Measurements from ENCODE around the gene ST8SIA6.
"Not testable (repeated sequence)": the region's sequence is repeated elsewhere in the genome, so short reads cannot be mapped to it uniquely, and the experiment has no call there.

The ST8SIA6 gene

DNA sequence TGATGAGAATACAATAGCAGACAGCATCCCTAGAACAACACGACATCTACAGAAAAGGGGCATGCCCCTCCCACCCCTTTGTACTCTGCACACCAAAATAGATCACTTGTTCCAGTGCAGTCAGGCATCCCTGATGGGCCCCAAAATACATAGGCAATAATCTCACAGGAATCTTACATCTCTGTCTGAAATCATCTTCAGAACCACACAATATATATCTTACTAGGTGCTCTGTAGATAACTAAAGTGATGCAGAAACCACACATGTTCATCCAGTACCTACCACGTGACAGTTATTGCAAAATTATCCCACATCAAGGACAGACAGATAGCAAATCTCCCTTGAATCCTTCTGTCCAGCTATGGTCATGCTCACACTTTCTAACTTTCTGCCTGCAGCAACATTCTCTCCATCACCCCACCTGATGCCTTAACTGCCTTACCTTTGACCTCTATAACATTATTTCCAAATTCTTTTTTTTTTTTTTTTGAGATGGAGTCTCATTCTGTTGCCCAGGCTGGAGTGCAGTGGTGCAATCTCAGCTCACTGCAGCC lies 30.7 kb downstream of the ST8SIA6 start:
- DNase-seq (ENCODE audit: low spot score in 2 of 2) (no peak), ATAC-seq (no peak)
- no peak overlapping the region for H3K27ac Mint-ChIP-seq
- H3K4me3 Mint-ChIP-seq, result no peak overlapping the region
- peaks cover 42% of the 10 kb centered on the region for H3K4me1 Mint-ChIP-seq
- no peaks in the 10 kb centered on the region for H3K9me3 Mint-ChIP-seq
- H3K36me3 Mint-ChIP-seq, result peaks cover 4% of the 10 kb centered on the region

GRCh38 chr10:17422931-17423330 lies 31.5 kb downstream of the ST8SIA6 start:
- H3K27ac Mint-ChIP-seq, result no peak overlapping the region
- peaks cover 4% of the 10 kb centered on the region for H3K36me3 Mint-ChIP-seq
- ATAC-seq, result no peak
- H3K4me3 Mint-ChIP-seq, result no peak overlapping the region
- H3K4me1 Mint-ChIP-seq, result peaks cover 34% of the 10 kb centered on the region
- no peak for DNase-seq (ENCODE audit: low spot score in 2 of 2)
- no peaks in the 10 kb centered on the region for H3K9me3 Mint-ChIP-seq

- DNase-seq (ENCODE audit: low spot score in 2 of 2), result no peak
- Mint-ChIP-seq H3K9me3 (no peaks in the 10 kb centered on the region), H3K27ac (no peak overlapping the region), H3K36me3 (no peaks in the 10 kb centered on the region), H3K4me1 (peaks cover 6% of the 10 kb centered on the region), H3K4me3 (no peak overlapping the region)
- no peak for ATAC-seq
Measured at GRCh38 chr10:17418249-17418648, 36.1 kb downstream of the ST8SIA6 start.

- Mint-ChIP-seq H3K4me3 (no peak overlapping the region), H3K36me3 (no peaks in the 10 kb centered on the region), H3K4me1 (peaks cover 6% of the 10 kb centered on the region), H3K27ac (no peak overlapping the region), H3K9me3 (no peaks in the 10 kb centered on the region)
- no peak for ATAC-seq
- no peak for DNase-seq (ENCODE audit: low spot score in 2 of 2)
Measured at GRCh38 chr10:17416442-17417211, 37.8 kb downstream of the ST8SIA6 start.

- Mint-ChIP-seq H3K36me3 (no peaks in the 10 kb centered on the region), H3K4me1 (no peaks in the 10 kb centered on the region), H3K27ac (no peak overlapping the region), H3K9me3 (no peaks in the 10 kb centered on the region), H3K4me3 (no peak overlapping the region)
- no peak for DNase-seq (ENCODE audit: low spot score in 2 of 2)
- no peak for ATAC-seq
Measured at GRCh38 chr10:17415046-17415658, 39.2 kb downstream of the ST8SIA6 start.

- no peak for ATAC-seq
Measured at GRCh38 chr10:17414484-17414883, 39.9 kb downstream of the ST8SIA6 start.

GRCh38 chr10:17413876-17414275 lies 40.5 kb downstream of the ST8SIA6 start:
- no peaks in the 10 kb centered on the region for H3K36me3 Mint-ChIP-seq
- DNase-seq (ENCODE audit: low spot score in 2 of 2), result no peak
- no peak for ATAC-seq
- H3K9me3 Mint-ChIP-seq, result no peaks in the 10 kb centered on the region
- H3K4me1 Mint-ChIP-seq, result no peaks in the 10 kb centered on the region
- H3K27ac Mint-ChIP-seq, result no peak overlapping the region
- no peak overlapping the region for H3K4me3 Mint-ChIP-seq

More at GRCh38 chr10:17414484-17414883, 39.9 kb downstream of the ST8SIA6 start:
- no peaks in the 10 kb centered on the region for H3K9me3 Mint-ChIP-seq
- H3K36me3 Mint-ChIP-seq, result no peaks in the 10 kb centered on the region
- DNase-seq (ENCODE audit: low spot score in 2 of 2), result no peak
- no peaks in the 10 kb centered on the region for H3K4me1 Mint-ChIP-seq
- no peak overlapping the region for H3K27ac Mint-ChIP-seq
- H3K4me3 Mint-ChIP-seq, result no peak overlapping the region

- H3K4me1 Mint-ChIP-seq, result no peaks in the 10 kb centered on the region
- H3K4me3 Mint-ChIP-seq, result no peak overlapping the region
- ATAC-seq, result no peak
- H3K36me3 Mint-ChIP-seq, result no peaks in the 10 kb centered on the region
- H3K27ac Mint-ChIP-seq, result no peak overlapping the region
- DNase-seq (ENCODE audit: low spot score in 2 of 2), result no peak
- H3K9me3 Mint-ChIP-seq, result no peaks in the 10 kb centered on the region
Measured at GRCh38 chr10:17412323-17412722, 42.1 kb downstream of the ST8SIA6 start.

GRCh38 chr10:17410907-17411306 lies 43.5 kb downstream of the ST8SIA6 start:
- H3K36me3 Mint-ChIP-seq, result no peaks in the 10 kb centered on the region
- ATAC-seq, result no peak
- no peak overlapping the region for H3K27ac Mint-ChIP-seq
- no peak overlapping the region for H3K4me3 Mint-ChIP-seq
- H3K4me1 Mint-ChIP-seq, result no peaks in the 10 kb centered on the region
- H3K9me3 Mint-ChIP-seq, result no peaks in the 10 kb centered on the region
- no peak for DNase-seq (ENCODE audit: low spot score in 2 of 2)

GRCh38 chr10:17409170-17409733 lies 45.1 kb downstream of the ST8SIA6 start:
- DNase-seq (ENCODE audit: low spot score in 2 of 2), result no peak
- Mint-ChIP-seq H3K36me3 (no peaks in the 10 kb centered on the region), H3K9me3 (no peaks in the 10 kb centered on the region), H3K4me3 (no peak overlapping the region), H3K4me1 (no peaks in the 10 kb centered on the region), H3K27ac (no peak overlapping the region)
- peak; percentile 31 for ATAC-seq

DNA sequence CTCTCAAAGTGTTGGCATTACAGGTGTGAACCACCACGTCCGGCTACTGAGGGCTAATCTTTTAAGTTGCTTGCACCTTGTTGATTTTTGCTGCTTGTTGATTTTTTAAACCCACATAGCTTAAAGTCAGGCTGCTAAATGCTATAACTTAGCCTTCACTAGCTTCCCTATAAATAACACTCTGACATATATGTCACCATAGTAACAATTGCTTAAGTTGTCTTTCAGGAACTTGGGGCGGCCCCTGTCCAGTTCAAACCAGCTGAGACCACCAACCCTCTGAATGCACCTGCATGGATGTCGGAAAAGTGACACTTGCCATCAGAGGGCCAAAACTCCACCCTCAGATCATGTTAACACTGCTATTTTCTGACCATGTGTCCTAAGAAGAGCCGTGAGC lies 47.3 kb downstream of the ST8SIA6 start:
- DNase-seq (ENCODE audit: low spot score in 2 of 2), result no peak
- Mint-ChIP-seq H3K4me1 (no peaks in the 10 kb centered on the region), H3K9me3 (no peaks in the 10 kb centered on the region), H3K4me3 (no peak overlapping the region), H3K36me3 (no peaks in the 10 kb centered on the region), H3K27ac (no peak overlapping the region)
- no peak for ATAC-seq

DNA sequence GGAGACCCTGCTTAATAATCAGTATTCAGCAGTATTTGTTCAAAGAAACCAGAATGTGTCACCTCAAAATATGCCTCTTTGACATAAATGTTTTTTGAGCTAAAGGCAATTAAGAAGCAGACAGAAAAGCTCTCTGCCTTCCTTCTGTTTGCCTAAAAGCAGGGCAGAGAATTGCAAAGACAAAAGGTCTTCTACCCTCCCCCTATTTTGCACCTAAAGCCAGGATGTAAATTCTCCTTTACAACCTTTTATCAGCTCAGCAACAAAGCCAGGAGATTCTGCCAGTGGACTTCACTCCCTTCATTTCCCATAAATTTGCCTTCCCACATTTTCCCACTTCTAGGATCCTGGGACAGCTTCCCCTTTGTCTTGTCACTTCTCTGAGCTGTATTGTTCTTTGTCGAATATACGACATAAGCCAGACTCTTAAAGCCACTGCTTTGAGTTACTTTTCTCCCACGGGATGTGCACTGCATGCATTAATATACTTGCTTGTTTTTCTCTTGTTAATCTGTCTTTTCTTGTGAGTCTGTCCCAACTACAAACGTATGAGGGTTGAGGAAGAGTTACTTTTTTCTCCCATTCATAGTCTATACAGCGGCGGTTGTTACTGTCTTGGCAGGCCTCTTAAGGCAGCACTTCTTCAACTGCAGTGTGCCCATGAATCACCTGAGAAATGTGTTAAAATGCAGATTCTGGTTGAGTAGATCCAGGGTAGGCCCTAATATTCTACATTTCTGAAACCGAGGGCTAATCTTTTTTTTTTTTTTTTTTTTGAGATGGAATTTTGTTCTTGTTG lies 48.2 kb downstream of the ST8SIA6 start:
- DNase-seq (ENCODE audit: low spot score in 2 of 2) (no peak), ATAC-seq (no peak)
- Mint-ChIP-seq H3K36me3 (no peaks in the 10 kb centered on the region), H3K4me1 (no peaks in the 10 kb centered on the region), H3K9me3 (no peaks in the 10 kb centered on the region), H3K27ac (no peak overlapping the region), H3K4me3 (no peak overlapping the region)

DNA sequence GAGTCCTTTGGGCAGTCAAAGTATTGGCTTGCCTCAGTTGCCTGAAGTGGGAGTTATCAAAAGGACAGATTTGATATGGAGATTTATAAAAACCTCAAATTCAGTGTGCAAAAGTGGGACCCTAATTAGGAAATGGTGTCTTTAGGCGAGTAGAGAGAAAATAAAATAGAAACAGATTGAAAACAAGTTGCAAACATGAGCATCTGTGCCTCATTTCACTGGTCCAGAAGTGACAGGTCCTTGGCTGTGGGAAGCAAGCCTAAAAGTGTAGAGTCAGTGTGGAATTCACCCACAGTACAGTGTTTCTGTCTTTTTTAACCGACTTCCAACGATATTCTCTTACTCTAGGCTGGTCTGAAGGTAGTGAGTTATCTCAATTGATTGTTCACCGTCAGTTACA lies 51.2 kb downstream of the ST8SIA6 start:
- no peaks in the 10 kb centered on the region for H3K9me3 Mint-ChIP-seq
- ATAC-seq (no peak), DNase-seq (ENCODE audit: low spot score in 2 of 2) (no peak)
- no peak overlapping the region for H3K27ac Mint-ChIP-seq
- H3K36me3 Mint-ChIP-seq, result no peaks in the 10 kb centered on the region
- H3K4me3 Mint-ChIP-seq, result no peak overlapping the region
- H3K4me1 Mint-ChIP-seq, result no peaks in the 10 kb centered on the region

DNA sequence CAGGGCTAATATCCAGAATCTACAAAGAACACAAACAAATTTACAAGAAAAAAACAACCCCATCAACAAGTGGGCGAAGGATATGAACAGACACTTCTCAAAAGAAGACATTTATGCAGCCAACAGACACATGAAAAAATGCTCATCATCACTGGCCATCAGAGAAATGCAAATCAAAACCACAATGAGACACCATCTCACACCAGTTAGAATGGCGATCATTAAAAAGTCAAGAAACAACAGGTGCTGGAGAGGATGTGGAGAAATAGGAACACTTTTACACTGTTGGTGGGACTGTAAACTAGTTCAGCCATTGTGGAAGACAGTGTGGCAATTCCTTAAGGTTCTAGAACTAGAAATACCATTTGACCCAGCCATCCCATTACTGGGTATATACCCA lies 52.4 kb downstream of the ST8SIA6 start:
- not testable (repeated sequence) for H3K9me3 Mint-ChIP-seq; H3K36me3 Mint-ChIP-seq; H3K4me3 Mint-ChIP-seq; ATAC-seq; DNase-seq (ENCODE audit: low spot score in 2 of 2); H3K4me1 Mint-ChIP-seq; H3K27ac Mint-ChIP-seq

DNA sequence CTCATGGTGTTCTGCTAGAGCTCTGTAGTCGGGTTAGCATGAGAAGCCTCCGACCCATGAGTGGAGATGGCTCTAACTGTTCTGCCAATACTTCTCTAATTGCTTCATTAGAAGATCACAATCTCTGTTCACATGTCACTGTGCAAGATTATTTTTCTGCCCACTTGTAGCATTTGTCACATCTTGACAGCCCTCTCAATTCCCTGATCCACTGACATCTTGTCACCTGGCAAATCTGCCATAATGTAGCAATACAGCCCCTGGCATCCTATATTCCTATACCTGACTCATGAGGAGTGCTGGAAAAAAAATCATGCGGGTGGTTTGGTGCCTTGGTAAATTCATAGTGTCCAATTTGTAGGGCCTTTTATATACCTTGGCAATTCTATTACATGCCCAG lies 58.4 kb downstream of the ST8SIA6 start:
- no peaks in the 10 kb centered on the region for H3K36me3 Mint-ChIP-seq
- no peaks in the 10 kb centered on the region for H3K9me3 Mint-ChIP-seq
- DNase-seq (ENCODE audit: low spot score in 2 of 2) (no peak), ATAC-seq (no peak)
- no peaks in the 10 kb centered on the region for H3K4me1 Mint-ChIP-seq
- H3K4me3 Mint-ChIP-seq, result no peak overlapping the region
- no peak overlapping the region for H3K27ac Mint-ChIP-seq
